Tibial artery (tissue), 4 donors: Measurements from ENCODE around the gene RALGPS1.

Source experiments
- DNase-seq, 2 donors: peaks; one replicate each; pipeline ENCODE4 v3.0.0-alpha.2; 2019
- H3K27ac ChIP-seq, 2 donors: fragments of 200-600 bp; sonication (generic) in 1 of 2; 1 replicate in 1 of 2; 2 replicates in 1 of 2; pipeline ENCODE4 v1.5.1; 2018 to 2019; ENCODE audit warnings: mild to moderate bottlenecking in 1 of 2
- H3K27me3 ChIP-seq, 2 donors: fragments of 200-600 bp; sonication (generic) in 1 of 2; one replicate each; pipeline versions ENCODE4 v1.5.1 to v1.6.0; 2016 to 2019
- H3K36me3 ChIP-seq, 3 donors: fragments of 200-600 bp; sonication (generic) in 2 of 3; one replicate each; pipeline ENCODE4 v1.5.1; 2016 to 2019; ENCODE audit warnings: mild to moderate bottlenecking in 2 of 3
- H3K4me1 ChIP-seq, 4 donors: fragments of 200-600 bp; sonication (generic) in 2 of 4; 1 replicate in 3 of 4; 2 replicates in 1 of 4; pipeline ENCODE4 v1.5.1; 2016 to 2019
- H3K4me3 ChIP-seq, 2 donors: fragments of 200-600 bp; sonication (generic) in 1 of 2; 1 replicate in 1 of 2; 2 replicates in 1 of 2; pipeline ENCODE4 v1.5.1; 2018 to 2019; ENCODE audit warnings: mild to moderate bottlenecking in 2 of 2
- H3K9me3 ChIP-seq, 3 donors: fragments of 200-600 bp; sonication (generic) in 1 of 3; one replicate each; pipeline ENCODE4 v1.5.1; 2016 to 2019
- CTCF ChIP-seq, 2 experiments: fragments of 200-600 bp in 1 of 2; fragments of 450-650 bp in 1 of 2; IDR thresholded peaks; one replicate each; pipeline ENCODE4 v1.5.1; 2017 to 2019; ENCODE audit warnings: antibody characterized with exemption in 2 of 2, mild to moderate bottlenecking in 1 of 2, moderate library complexity in 1 of 2
- intact Hi-C: fragments of 100-400 bp; cut with DNase I; formaldehyde crosslinking; loops from one replicate; pipeline ENCODE4 v1.15.0; 2023; ENCODE audit warnings: low total_unique reads

The RALGPS1 gene

GRCh38 chr9:126975327-126976220, 61.0 kb downstream of the RALGPS1 start:
- intact Hi-C loops: no loop called here
- no peak for DNase-seq
- no peak for TF ChIP-seq CTCF (IDR thresholded peaks at IDR 0.05)
- no peak overlapping the region for H3K4me3 ChIP-seq
- no peaks in the 10 kb centered on the region for H3K4me1 ChIP-seq
- H3K27ac ChIP-seq: no peak overlapping the region
- H3K36me3 ChIP-seq: no peaks in the 10 kb centered on the region
- H3K9me3 ChIP-seq: no peaks in the 10 kb centered on the region
- H3K27me3 ChIP-seq: no peaks in the 10 kb centered on the region

- Histone ChIP-seq H3K27me3 (no peaks in the 10 kb centered on the region), H3K27ac (no peak overlapping the region), H3K9me3 (peaks cover 0 to 4% (median 0%) of the 10 kb centered on the region in 3 donors), H3K4me3 (no peak overlapping the region), H3K4me1 (peaks cover 0 to under 1% (median 0%) of the 10 kb centered on the region in 4 donors), H3K36me3 (no peaks in the 10 kb centered on the region)
- intact Hi-C loops: no loop called here
- TF ChIP-seq CTCF (IDR thresholded peaks at IDR 0.05): no peak
- no peak for DNase-seq
These were observed 64.9 kb downstream of the RALGPS1 start for GRCh38 chr9:126979461-126979860.

- Histone ChIP-seq H3K27me3 (no peaks in the 10 kb centered on the region), H3K36me3 (no peaks in the 10 kb centered on the region), H3K4me3 (no peak overlapping the region), H3K4me1 (peaks cover 0 to 8% (median 3%) of the 10 kb centered on the region in 4 donors), H3K9me3 (peaks cover 0 to 4% (median 0%) of the 10 kb centered on the region in 3 donors), H3K27ac (no peak overlapping the region)
- intact Hi-C loops: no loop called here
- no peak for DNase-seq
- no peak for TF ChIP-seq CTCF (IDR thresholded peaks at IDR 0.05)
These were observed 65.6 kb downstream of the RALGPS1 start for GRCh38 chr9:126980231-126980630.

GRCh38 chr9:126981218-126981617, 66.6 kb downstream of the RALGPS1 start:
- Histone ChIP-seq H3K4me3 (no peak overlapping the region), H3K27ac (no peak overlapping the region), H3K9me3 (peaks cover 0 to 4% (median 0%) of the 10 kb centered on the region in 3 donors), H3K36me3 (no peaks in the 10 kb centered on the region), H3K27me3 (no peaks in the 10 kb centered on the region), H3K4me1 (peaks cover 0 to 15% (median 3%) of the 10 kb centered on the region in 4 donors)
- no peak for DNase-seq
- intact Hi-C loops: no loop called here
- no peak for TF ChIP-seq CTCF (IDR thresholded peaks at IDR 0.05)

GRCh38 chr9:126982215-126983002, 67.8 kb downstream of the RALGPS1 start:
- TF ChIP-seq CTCF (IDR thresholded peaks at IDR 0.05): no peak
- H3K4me3 ChIP-seq: no peak overlapping the region
- H3K9me3 ChIP-seq: peaks cover 0 to 4% (median 0%) of the 10 kb centered on the region in 3 donors
- peaks cover 0 to 20% (median 3%) of the 10 kb centered on the region in 4 donors for H3K4me1 ChIP-seq
- H3K27me3 ChIP-seq: no peaks in the 10 kb centered on the region
- no peak for DNase-seq
- intact Hi-C loops: no loop called here
- no peak overlapping the region for H3K27ac ChIP-seq
- H3K36me3 ChIP-seq: no peaks in the 10 kb centered on the region
